HG03196 (cell line): ENCODE results near the gene MAD1L1.
A peak's percentile ranks its signal among the peaks of the same experiment; 100 is the strongest.

Experiments
- ATAC-seq: cut with Tn5 transposase; IDR thresholded peaks from one replicate; pipeline ENCODE4 v1.9.1; 2021; ENCODE audit not compliant: unreplicated experiment

MAD1L1 gene

GRCh38 chr7:2106440-2106839, 126.3 kb downstream of the MAD1L1 start:
- no peak for ATAC-seq

- ATAC-seq: no peak
Measured at GRCh38 chr7:2105917-2106316, 126.8 kb downstream of the MAD1L1 start.

DNA sequence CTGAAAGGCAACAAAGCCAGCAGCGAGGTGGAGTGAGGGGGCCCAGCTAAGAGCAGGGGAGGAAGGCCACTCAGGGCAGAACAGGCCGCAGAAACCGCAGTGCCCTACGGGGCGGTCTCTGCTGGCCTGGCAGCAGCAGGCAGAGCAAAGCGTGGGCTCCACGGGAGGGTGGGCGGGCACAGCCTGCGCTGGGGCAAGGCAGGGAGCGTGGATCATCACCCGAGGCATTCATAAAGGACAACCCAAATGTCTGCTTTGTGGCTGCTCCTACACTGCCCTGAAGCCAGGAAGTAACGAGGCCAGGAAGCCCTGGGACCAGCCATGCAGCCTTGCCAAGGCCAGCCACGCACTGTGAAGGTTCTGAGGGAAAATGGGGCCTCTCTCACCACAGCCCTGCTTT, 127.5 kb downstream of the MAD1L1 start:
- ATAC-seq: no peak

DNA sequence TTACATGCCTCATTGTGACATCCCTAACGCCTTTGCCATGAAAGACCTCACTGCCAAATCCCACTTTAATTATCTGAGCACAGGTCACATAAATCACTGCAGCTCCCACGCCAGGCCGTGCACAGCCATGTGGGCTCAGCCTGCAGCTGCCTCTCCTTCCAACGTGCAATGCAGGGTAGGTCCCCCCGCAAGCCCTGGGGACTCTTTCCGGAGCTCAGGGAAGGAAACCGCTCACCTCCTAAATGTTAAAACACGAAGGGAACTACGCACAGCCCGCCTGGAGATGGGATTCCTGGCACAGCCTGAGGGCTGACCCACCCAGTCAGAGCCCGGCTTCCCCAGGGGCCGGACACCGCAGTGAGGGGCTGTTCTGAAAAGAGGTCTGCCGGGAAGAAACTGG, 128.0 kb downstream of the MAD1L1 start:
- ATAC-seq: no peak

- no peak for ATAC-seq
Measured at GRCh38 chr7:2104107-2104710, 128.5 kb downstream of the MAD1L1 start.

- ATAC-seq: no peak
Measured at GRCh38 chr7:2103071-2103898, 129.5 kb downstream of the MAD1L1 start.

DNA sequence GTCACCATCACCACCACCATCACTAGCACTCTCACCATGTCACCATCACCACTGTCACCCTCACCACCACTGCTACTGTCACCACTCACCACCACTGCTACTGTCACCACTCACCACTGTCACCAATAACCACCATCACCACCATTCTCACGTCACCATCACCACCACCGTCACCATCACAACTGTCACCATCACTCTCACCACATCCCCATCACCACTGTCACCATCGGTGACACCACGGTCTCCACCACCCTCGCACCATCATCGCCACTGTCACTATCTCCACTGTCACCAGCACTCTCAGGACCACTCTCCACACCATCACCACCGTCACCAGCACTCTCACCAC, 130.4 kb downstream of the MAD1L1 start:
- no peak for ATAC-seq

DNA sequence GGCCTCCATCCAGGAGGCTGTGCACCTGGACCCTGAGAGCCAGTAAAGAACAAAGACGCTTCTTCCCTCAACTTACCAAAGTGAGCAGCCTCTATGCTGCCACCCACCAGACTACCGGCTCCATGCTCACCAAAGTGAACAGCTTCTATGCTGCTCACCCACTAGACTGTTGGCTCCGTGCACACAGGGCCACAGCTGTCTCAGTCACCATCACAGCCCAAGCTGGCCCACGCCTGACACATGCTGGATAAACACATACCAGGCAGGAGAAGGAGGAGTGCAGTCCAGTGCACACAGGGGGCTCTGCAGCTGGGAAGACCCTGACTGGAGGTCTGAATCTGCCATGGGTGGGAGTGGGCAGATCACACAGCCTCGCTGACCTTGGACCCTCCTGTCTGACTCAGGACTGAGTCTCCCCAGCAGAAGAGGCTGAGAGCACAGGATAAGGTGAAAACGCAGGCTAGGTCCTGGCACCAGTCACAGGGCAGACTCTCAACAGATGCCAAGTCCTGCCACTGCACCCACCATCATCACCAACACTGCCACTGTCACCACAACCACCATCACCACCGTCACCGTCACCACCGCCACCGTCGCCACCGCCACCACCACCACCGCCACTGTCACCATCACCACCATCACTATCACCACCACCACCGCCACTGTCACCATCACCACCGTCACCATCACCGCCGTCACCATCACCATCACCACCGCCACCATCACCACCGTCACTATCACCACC, 130.9 kb downstream of the MAD1L1 start:
- no peak for ATAC-seq

GRCh38 chr7:2100278-2101208, 132.2 kb downstream of the MAD1L1 start:
- peak; percentile 54 for ATAC-seq

- ATAC-seq: peak; percentile 25
Measured at GRCh38 chr7:2099048-2099957, 133.4 kb downstream of the MAD1L1 start.

DNA sequence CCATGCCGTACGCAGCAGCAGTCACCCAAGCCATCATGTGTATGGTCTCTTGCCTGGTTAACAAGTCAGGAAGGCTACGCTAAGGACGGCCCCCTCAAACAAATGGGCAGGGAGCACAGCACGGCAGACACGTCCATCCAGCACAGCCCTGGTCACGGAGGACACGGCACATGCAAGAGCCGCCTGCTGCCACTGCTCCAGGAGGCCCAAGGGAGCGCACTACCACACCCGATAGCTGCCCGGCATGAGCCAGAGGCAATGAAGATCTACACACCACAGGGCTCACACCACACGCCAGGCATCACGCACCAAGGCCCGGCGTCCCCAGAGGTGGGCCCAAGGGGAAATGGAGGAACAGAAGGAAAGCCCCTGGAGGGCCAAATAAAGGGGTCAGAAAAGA, 134.2 kb downstream of the MAD1L1 start:
- ATAC-seq: no peak

DNA sequence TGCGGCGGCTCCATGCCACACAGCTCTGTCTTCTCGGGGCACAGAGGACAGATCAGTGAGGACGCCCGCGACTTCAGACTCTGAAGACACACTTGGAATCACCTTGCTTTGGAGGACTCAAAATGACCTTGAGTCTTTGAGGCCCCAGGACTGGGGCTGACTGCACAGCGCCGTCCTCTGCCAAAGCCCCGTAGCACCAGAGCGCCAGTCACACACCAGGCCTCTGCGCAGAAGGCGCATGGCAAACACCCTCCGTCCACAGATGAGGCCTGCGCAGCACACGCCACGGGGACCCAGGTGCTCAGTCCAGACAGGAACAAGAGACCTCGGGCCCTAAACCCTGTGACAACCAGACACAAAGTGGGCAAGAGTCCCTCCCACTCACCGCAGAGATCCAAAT, 134.7 kb downstream of the MAD1L1 start:
- no peak for ATAC-seq

GRCh38 chr7:2097492-2097891, 135.3 kb downstream of the MAD1L1 start:
- no peak for ATAC-seq

- no peak for ATAC-seq
Measured at GRCh38 chr7:2096692-2097387, 135.9 kb downstream of the MAD1L1 start.

GRCh38 chr7:2095436-2095835, 137.3 kb downstream of the MAD1L1 start:
- ATAC-seq: no peak

DNA sequence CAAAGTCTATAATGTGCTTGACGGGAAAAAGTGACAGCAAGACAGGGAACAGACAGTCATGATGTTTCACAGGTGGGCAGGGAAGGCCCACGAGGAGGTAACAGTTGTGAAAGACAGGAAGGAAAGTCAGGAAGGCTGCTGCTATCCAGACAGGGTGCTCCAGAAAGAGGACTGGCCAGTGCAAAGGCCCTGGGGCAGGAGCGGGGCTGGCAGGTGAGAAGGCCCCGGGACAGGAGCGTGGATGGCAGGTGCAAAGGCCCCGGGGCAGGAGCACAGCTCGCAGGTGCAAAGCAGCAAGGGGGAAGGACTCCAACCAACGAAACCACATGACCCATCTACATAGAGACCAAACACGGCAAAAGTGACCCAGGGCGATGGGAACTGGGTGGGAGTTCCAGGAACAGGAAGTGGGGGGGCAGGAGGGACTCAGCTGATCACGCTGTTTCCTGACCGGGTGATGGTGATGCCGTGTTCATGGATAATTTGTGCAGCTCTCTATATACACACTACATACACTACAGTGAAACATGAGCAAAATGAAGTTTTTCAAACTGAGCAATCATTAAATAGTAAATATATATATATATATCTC, 138.2 kb downstream of the MAD1L1 start:
- no peak for ATAC-seq

DNA sequence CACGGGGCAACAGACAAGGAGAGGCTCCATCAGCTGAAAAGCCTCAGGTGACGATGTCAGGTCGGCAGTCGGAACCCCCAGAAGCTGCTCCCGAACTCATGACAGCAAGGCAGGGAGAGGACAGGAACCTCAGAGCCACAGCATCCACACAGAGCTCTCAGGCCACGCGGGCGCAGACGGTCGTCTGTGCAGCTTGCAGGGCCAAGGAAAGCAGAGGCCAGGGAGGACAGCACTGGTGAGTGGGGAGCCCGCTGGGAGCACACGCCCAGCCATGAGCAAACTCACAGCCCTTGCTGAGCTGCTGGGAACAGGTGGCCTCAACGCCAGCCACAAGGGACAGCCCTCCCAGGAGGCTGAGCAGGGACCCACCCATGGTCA, 138.9 kb downstream of the MAD1L1 start:
- ATAC-seq: no peak

DNA sequence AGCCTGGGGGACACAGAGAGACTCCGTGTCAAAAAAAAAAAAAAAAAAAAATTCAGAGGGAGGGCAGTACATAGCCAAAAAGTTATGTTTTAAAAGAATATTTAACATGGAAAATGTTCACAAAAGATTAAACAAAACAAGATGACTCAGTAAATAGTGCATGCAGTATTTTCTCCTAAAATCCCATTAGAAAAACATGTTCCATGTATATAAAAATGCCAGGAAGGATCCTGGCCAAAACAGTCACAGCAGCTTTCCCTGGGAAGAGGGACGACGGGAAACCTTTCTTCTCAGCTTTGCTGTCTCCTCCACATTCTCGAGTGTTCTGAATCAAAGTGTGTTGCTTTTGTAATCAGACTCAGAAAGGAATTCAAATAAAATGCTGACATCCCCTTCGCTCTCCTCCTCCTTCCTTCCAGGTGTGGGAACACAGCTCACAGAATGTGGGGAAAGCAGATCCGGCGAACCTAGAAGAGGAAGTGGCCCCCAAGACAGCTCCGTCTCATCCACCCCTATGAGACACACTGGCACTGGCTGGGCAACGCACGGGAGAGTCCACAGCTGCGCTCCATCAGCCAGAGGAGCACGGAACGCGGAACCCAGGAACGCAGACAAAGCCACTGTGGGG, 139.4 kb downstream of the MAD1L1 start:
- ATAC-seq: no peak

DNA sequence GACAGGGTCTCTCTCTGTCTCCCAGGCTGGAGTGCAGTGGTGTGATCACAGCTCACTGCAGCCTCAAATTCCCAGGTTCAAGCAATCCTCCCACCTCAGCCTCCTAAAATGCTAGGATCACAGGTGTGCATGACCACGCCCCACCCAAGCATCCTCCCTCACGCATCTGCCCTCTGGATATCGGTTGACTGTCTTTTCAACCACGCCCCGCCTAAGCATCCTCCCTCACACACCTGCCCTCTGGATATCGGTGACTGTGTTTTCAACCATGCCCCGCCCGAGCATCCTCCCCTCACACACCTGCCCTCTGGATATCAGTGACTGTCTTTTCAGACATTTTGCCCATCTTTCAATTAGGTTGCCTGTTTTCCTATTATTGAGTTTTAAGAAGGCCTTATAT, 140.5 kb downstream of the MAD1L1 start:
- no peak for ATAC-seq
